Measurements from ENCODE around the gene DCAF15.

DCAF15 gene

DNA sequence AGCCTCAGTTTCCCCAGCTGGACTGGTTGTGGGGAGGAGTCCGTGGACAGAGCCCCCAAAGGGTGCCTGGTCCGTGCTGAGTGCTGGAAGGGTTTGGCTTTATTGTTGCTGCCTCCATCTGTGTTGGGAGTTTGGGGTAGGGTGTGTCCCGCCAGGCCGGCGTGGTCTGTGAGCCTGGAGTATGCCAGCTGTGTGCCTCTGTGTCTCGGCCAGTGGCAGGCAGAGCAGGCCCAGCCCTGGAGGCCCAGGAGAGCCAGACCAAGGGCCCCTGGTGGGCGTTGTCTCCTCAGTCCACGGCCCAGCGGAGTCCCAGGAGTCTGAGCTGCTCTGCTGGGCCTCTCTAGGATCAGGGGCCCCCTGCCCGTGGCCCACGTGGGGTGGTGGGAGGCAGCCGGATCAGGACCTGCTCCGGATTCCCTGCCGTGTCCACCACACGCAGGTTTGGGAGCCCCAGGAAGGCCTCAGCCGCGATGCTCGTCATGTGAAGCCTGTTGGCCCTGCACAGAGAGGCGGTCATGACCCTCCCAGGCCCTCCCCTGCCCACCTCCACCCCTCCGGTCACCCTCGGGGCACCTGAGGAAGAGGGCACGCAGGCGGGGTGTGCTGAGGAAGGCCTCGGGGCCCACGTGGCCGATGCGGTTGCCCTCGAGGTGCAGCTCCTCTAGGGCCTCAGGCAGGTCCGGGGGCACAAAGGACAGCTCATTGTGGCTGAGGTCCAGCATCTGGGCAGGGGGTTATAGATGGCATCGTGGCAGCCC is 20.7 kb upstream of the DCAF15 start:
- no peak for DNase-seq (ENCODE audit: low spot score)

DNA sequence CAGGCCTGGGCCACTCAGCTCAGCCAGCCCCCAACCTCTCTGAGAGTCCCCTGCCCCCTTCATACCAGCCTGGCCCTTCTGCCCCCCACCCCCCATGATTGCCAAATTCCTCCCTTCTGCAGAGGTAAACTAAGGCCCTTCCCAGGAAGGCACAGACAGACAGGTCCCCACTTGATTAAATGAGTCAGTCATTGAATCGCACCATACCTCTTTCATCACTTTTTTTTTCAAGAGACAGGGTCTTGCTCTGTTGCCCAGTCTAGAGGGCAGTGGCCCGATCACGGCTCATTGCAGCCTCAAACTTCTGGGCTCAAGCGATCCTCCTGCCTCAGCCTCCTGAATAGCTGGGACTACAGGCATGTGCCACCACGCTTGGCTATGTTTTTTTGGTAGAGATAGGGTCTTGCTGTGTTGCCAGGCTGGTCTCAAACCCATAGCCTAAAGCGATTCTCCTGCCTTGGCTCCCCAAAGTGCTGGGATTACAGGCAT is 20.1 kb upstream of the DCAF15 start:
- DNase-seq (ENCODE audit: low spot score), result no peak

DNA sequence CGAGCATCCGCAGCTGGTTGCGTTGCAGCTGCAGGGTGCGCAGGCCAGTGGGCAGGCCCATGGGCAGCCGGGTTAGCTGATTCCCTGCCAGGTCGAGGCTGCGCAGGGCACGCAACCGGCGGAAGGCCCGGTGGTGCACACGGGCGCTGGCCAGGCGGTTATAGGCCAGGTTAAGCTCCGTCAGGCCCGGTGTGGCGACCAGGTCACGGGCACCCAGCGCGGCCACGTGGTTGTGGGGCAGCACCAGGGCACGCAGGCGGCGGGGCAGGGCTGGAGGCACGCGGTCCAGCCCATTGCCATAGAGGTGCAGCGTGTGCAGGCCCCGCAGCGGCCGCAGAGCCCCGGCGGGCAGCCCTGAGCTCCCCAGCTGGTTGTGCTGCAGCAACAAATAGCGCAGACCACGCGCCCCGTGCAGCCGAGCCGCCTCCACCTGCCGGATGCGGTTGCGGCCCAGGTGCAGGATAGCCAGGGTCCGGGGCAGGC is 19.4 kb upstream of the DCAF15 start:
- DNase-seq (ENCODE audit: low spot score), result no peak

DNA sequence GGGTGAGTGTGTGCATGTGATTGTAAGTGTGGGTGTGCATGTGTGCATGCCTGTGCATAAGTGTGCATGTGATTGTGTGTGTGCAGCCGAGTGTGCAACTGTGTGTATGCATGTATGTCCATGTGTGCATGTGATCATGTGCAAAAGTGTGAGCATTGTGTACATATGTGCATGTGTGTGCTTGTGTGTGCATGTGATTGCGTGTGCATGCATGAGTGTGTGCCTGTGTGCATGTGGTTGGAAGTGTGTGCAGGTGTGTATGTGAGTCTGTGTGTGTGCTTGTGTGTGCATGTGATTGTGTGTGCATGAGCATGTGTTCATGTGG is 17.6 kb upstream of the DCAF15 start:
- DNase-seq (ENCODE audit: low spot score), result no peak

DNA sequence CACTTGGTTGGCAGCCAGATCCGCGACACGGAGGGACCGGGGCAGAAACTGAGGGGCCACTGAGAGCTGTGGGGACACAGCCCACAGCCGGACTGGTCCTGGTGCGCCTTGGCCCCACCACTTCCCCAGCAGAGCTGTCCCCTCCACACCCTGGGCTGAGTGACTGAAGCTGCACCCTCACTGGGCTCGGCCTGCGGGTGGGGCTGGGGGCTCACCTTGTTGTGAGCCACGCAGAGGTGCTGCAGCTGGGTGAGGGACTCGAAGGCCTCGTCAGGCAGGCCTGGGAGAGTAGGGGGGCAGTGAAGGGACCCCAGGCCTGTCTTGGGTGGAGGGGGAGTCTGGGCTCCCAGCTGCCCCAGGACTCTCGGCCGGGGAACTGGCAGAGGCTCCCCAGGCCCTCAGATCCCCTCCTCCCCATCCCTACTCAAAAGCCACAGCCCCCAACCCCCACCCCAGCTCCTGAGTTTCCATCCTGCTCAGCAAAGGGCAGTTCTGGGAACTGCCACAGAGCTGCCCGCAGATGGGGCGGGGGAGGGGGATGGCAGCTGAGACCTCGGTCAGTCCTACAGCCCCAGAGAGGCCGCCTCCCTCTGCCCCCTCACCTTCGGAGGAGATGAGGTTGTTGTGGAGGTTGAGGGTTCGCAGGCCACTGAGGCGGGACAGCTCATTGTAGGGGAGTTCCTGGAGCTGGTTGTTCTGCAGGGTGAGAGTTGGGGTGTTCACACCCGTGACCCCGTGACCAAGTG is 16.4 kb upstream of the DCAF15 start:
- DNase-seq (ENCODE audit: low spot score), result no peak

DNA sequence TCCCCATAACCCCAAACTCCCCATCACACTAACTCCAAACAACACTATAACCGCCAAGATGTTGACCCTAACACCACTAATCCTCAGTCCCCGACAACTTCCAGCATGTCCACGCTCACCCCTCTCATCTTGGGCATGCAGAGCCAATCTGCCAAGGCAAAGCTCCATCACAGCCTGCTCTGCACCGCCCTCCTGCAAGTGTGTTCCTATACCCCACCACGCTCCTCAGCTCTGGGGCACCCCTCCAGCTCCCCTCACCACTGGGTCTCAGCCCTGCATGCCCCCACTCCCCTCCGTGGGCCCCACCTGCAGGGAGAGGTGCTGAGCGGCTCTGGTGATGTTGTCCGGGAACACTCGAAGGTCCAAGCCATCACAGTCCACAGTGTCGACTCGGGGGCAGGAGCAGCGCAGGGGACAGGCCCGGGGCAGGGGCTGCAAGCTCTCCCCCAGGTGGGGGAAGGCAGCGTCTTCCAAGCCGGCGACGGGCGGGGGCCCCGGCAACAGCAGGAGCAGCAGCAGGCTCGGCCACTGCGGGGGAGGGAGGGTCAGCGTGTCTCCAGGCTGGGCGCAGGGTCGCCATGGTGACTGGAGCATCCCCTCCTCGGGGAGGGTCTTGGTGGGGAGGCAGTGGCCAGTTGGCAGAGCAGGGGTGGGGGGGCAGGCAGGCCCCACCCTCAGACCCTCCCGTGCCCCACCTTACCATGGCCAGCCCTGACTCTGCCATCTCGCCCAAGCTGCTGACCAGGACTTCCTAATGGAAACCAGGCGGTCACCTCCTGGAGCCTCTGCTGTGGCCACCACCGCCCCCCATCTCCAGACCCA is 14.6 kb upstream of the DCAF15 start:
- DNase-seq (ENCODE audit: low spot score), result no peak

DNA sequence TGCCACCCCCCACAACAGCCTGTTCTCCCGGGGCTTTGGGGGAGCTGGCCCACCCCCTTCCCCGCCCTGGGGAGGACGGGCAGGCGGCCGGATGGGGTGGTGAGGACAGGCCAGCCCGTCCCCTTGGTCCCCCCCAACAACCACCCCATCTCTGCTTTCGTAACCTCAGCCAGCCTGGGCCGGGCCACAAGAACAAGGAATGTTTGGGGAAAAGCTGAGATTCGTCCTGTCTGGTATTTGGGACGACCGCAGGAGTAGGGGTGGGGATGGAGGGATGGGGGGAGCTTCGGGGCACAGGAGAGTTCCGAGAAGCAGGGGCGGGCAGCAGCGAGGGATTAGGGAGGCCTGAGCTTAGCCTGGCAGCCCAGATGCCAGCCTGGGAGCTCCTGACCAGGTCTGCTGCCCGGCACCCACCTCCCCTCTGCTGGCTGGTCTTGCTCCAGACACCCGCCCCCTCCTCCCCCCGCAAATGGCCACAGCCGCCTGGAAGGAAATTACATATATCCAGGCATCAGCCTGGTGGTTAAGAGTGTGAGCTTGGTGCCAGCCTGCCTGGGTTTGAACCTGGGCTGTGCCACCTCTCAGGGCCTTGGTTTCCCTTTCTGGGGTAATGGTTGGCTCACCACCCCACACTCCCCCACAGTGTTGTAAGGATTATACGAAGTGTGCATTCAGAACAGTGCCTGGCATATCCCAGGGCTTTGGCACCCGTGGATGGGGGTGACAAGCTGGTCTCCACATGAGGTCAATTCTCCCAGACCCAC is 13.8 kb upstream of the DCAF15 start, which contains the start of gene PODNL1:
PODNL1 (minus strand) TSS at position 117 of the 764 bp plus-strand sequence. CDS start 236 bp downstream, outside the sequence.
- no peak for DNase-seq (ENCODE audit: low spot score)

DNA sequence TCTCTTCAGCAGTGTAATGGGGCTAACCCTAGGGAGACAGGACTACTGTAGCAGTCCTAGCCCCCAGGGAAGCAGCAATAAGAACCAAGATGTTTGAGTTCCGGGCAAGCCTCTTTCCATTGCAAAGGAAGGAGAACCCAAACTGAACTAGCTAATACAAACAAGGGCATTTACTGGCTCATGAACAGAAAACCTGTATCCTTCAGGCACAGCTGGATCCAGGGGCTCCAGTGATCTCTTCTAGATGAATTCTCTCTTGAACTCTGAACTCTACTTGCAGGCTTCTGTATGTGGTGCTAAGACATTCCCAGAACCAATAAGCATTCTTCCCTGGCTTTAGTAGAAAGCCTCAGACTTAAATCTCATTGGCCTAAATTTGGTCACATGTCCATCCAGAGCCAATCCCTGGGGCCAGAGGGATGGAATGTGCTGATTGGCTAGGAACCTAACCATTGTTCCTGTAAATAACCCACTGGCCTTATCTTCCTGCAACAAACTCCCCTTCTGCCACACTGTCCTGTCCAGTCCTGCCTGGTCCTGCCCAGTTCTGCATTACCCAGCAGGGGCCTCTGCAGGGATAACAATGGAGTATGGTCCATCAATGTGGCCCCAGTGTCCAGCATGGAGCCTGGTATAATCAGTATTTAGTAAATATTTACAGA is 10.2 kb upstream of the DCAF15 start:
- DNase-seq (ENCODE audit: low spot score), result no peak

DNA sequence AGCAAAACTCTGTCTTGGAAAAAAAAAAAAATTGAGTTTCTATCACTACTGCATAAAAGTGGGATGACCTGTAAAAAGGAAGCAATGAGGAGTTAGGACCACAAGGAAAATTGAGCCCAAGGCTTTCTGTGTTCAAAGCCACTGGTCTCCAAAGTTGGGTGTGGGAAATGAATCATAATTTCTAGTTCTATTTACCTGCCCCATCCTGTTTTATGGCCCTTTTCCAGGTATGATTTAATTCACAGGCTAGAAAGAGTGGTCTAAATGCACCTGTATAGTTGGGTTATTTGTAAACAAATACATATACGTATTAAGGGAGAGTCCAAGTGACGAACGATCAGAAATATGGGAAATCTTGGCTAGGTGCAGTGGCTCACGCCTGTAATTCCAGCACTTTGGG is 5.9 kb upstream of the DCAF15 start:
- no peak for DNase-seq (ENCODE audit: low spot score)

DNA sequence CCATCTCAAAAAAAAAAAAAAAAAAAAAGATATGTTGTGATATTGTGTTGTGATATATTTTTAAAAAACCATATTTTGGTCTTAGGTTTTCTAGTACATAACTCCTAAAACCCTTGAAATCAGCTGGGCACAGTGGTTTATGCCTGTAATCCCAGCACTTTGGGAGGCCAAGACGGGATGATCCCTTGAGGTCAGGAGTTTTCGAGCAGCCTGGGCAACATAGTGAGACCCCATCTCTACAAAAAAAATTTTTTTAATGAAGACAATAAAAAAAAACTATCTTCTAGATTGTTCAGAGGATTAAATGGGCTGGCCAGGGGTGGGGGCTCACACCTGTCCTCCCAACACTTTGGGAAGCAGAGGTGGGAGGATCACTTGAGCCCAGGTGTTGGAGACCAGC is 1.3 kb upstream of the DCAF15 start:
- no peak for DNase-seq (ENCODE audit: low spot score)

DNA sequence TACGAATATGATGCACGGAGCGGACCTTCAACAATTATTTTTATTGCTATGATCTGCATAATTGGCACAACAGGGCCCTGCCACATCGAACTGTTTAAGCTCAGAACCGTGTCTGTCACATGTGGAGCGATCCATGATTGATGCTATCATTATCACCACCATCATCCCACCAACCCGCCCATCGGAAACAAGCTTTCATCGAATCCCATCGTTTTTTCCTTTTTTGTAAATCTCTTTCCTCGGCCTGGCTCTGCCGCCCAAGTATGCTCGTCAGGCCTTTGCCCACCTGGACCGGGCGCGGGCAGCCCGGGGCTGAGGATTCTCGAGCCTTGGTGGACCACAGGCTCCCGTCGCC is 533 bp upstream of the DCAF15 start:
- DNase-seq (ENCODE audit: low spot score), result no peak

DNA sequence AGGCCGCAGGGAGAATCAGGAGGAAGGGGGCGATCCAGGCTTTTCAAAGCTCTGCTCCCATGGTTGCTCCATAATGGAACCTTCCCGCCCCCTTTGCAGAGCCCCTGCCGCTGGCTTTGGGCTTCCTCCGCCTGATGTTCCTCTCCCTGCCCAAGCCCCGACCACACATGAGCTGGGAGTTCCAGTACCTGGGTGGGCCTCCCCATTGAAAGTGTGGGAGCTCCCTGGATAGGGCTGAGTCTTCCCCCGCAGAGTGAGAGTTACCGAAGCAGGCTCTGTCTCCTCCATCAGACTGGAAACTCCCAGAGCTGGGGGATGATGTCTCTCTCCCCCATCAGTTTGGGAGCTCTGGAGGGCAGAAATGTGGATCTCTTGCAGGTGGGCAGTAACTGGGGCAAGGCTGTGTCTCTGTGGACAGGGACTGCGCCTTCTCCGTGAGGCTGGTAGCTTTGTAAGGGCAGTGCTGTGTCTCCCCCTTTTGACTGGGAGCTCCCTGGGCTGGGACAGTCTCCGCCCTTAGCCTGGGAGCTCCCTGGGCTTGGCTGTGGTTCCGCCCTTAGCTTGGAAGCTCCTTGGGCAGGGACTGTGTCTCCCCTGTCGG is 722 bp downstream of the DCAF15 start:
- DNase-seq (ENCODE audit: low spot score), result no peak

DNA sequence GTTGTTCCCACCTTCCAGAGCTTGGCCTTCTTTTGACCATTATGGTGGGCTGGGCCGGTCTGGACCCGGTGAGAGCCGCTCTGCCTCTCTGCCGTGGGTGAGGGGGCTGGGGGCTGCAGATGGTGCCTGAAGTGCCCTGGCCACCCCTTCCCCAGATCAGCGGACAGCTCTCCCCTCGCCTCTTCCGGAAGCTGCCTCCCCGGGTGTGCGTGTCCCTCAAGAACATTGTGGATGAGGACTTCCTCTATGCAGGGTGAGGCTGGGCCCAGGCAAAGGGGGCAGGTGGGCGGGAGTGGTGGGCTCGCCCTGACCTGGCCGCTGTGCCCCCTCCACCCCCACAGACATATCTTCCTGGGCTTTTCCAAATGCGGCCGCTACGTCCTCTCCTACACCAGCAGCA is 1.9 kb downstream of the DCAF15 start:
- no peak for DNase-seq (ENCODE audit: low spot score)

DNA sequence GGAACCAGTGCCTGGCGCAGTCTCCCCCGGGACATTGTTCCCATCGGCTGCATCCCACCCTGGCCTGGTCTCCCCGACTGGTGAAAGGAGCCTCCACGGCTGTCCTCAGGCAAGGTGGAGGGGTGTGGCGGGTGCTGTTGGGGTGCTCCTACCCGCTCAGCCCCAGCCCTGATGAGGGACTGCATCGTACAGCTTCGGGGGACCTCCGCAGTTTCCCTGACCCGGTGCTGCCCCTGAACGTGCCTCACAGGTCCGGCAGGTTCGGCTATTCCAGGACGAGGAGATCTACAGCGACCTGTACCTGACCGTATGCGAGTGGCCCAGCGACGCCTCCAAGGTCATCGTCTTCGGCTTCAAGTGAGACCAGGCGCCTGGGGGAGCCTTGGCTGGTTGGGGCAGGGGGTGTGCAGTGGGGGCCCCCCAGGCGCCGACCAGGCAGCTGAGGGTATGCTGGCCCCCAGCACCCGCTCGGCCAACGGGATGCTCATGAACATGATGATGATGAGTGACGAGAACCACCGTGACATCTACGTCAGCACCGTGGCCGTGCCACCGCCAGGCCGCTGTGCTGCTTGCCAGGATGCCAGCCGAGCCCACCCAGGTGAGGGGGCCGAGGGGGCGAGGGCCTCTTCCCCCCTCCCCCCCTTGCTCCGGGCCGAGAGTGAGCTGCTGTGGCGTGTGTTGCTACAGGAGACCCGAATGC is 3.5 kb downstream of the DCAF15 start:
- no peak for DNase-seq (ENCODE audit: low spot score)

DNA sequence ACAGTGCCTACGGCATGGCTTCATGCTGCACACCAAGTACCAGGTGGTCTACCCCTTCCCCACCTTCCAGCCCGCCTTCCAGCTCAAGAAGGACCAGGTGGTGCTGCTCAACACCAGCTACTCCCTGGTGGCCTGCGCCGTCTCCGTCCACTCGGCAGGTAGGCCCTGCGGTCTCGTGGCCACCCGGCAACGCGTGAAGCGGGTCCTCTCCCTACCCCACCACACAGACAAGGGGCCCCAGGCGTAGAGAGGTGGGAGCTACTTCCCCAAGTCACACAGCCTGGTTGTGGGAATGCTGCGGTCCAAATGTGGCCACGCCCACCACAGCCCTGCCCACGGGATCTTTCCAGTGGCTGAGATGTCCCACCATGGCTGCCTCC is 4.0 kb downstream of the DCAF15 start:
- no peak for DNase-seq (ENCODE audit: low spot score)

DNA sequence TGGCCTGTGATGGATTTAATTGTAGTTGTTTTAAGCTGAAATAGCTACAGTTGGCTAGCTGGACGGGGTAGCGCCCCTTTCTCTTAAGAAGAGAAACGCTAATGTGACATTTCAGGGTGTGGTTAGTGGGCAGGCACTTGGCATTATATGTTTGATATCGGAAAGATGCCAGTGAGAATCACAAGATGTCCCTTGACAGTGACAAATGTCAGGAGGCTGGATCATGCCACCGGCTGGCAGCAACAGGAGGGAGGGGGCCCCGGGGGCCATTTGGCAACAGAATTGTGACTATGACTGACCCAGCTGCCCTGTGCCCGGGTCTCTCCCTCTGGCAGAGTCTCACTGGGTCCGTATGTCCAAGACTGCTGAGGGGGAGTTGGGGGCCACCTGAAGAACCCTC is 4.7 kb downstream of the DCAF15 start:
- DNase-seq (ENCODE audit: low spot score), result no peak

DNA sequence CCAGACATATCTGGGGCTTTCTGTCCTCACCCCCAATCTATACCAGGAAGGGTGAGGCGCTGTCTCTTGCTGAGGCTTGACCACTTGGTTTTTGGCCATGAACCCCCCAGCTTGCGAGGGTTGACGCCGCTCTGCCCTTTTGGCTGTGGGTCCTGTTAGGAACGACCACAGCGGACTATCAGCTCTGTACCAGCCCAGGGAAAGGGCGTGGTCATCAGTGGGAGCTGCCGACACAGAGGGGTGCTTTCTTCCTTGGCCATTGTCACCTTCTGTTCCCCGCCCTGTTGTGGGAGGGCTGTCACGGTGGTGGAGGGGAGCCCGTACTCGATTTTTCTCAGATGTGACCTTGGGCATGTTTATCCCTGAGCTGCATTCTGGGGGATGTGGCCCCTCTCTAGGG is 5.7 kb downstream of the DCAF15 start:
- DNase-seq (ENCODE audit: low spot score), result no peak

DNA sequence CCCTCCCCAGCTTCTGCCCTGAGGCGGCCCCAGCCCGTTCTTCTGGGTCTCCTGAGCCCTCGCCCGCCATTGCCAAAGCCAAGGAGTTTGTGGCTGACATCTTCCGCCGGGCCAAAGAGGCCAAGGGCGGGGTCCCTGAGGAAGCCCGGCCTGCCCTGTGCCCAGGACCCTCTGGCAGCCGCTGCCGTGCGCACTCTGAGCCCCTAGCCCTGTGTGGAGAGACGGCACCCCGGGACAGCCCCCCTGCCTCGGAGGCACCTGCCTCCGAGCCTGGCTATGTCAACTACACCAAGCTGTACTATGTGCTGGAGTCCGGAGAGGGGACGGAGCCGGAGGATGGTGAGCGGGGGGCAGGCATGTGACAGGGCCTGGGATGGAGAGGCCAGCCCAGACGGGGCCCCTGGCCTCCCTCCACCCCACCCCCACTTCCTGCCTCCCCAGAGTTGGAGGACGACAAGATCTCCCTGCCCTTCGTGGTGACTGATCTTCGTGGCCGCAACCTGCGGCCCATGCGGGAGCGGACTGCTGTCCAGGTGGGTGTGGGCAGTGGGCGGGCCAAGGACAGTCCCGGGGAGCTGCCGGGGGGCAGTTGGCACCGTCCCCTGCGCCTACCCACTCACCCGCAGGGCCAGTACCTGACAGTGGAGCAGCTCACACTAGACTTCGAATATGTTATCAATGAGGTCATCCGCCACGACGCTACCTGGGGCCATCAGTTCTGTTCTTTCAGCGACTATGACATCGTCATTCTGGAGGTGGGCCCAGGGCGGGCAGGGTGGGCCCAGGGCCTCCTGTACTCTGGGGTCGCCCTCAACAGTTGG is 7.0 kb downstream of the DCAF15 start:
- no peak for DNase-seq (ENCODE audit: low spot score)
